Fibroblast of lung (primary cell): Measurements from ENCODE around the gene METTL16. TPM values are rescaled to one million over a fixed set of nuclear protein-coding genes. Genes with fewer than 3 reads are reported as not detected.
"Not testable (repeated sequence)": the region's sequence is repeated elsewhere in the genome, so short reads cannot be mapped to it uniquely, and the experiment has no call there.

Experiments used
- DNase-seq, 2 donors: peaks; one replicate each; pipeline versions ENCODE4 v3.0.0 to v3.0.0-alpha.2; 2010; ENCODE audit warnings: low read depth in 2 of 2
- H2AFZ ChIP-seq: 2 replicates; pipeline ENCODE4 v1.5.1; 2012; ENCODE audit warnings: low read length, control low read depth, inconsistent platforms
- H3K27ac ChIP-seq: 2 replicates; pipeline ENCODE4 v1.5.1; 2011; ENCODE audit warnings: low read length, control low read depth; ENCODE audit not compliant: insufficient read depth
- H3K27me3 ChIP-seq: 2 replicates; pipeline ENCODE4 v1.5.1; 2011; ENCODE audit warnings: mild to moderate bottlenecking, low read length; ENCODE audit not compliant: control insufficient read depth, insufficient read depth
- H3K36me3 ChIP-seq: 2 replicates; pipeline ENCODE4 v1.5.1; 2011; ENCODE audit warnings: low read length; ENCODE audit not compliant: control insufficient read depth, insufficient read depth
- H3K4me1 ChIP-seq: 2 replicates; pipeline ENCODE4 v1.5.1; 2011; ENCODE audit warnings: low read length; ENCODE audit not compliant: control insufficient read depth, insufficient read depth; ENCODE audit errors: extremely low read depth
- H3K4me2 ChIP-seq: 2 replicates; pipeline ENCODE4 v1.5.1; 2011; ENCODE audit warnings: low read length, control low read depth; ENCODE audit not compliant: insufficient read depth; ENCODE audit errors: extremely low read depth
- H3K4me3 ChIP-seq, 4 experiments: fragments of 200-600 bp in 1 of 4; sonication (generic) in 1 of 4; replicated peaks in 1 of 4; 2 replicates each; pipeline ENCODE4 v1.5.1; 2011 to 2016; ENCODE audit warnings: low read length in 4 of 4, low read depth in 3 of 4, mild to moderate bottlenecking in 3 of 4, control low read depth in 2 of 4, inconsistent platforms in 1 of 4, mixed read lengths in 1 of 4; ENCODE audit not compliant: insufficient read depth in 1 of 4; ENCODE audit errors: control extremely low read depth in 1 of 4
- H3K79me2 ChIP-seq: 2 replicates; pipeline ENCODE4 v1.5.1; 2012; ENCODE audit warnings: mild to moderate bottlenecking, low read length, inconsistent platforms; ENCODE audit not compliant: control insufficient read depth, insufficient read depth
- H3K9ac ChIP-seq: 2 replicates; pipeline ENCODE4 v1.5.1; 2011; ENCODE audit warnings: mild to moderate bottlenecking, low read length, control low read depth; ENCODE audit not compliant: insufficient read depth
- H3K9me3 ChIP-seq: 2 replicates; pipeline ENCODE4 v1.5.1; 2012; ENCODE audit warnings: low read depth, low read length; ENCODE audit not compliant: control insufficient read depth, insufficient read depth
- H4K20me1 ChIP-seq: 2 replicates; pipeline ENCODE4 v1.5.1; 2011; ENCODE audit warnings: low read length; ENCODE audit not compliant: control insufficient read depth, insufficient read depth; ENCODE audit errors: extremely low read depth
- CTCF ChIP-seq, 2 donors: IDR thresholded peaks in 1 of 2; conservative IDR thresholded peaks in 1 of 2; 1 replicate in 1 of 2; 2 replicates in 1 of 2; pipeline ENCODE4 v1.5.1; 2011 to 2012; ENCODE audit warnings: low read length in 2 of 2, control low read depth in 1 of 2, inconsistent platforms in 1 of 2, low read depth in 1 of 2, mild to moderate bottlenecking in 1 of 2
- EZH2 ChIP-seq: IDR thresholded peaks from 2 replicates; pipeline ENCODE4 v1.5.1; 2012; ENCODE audit warnings: low read length, control low read depth, mild to moderate bottlenecking; ENCODE audit errors: missing control alignments
- polyA plus RNA-seq, 2 donors: library from polyadenylated mRNA; depleted of rRNA in 1 of 2; stranded (reverse) in 1 of 2; unstranded in 1 of 2; fragments of >200 nt; gene quantifications; 2 replicates each; pipeline ENCODE4 v1.2.1, GENCODE V29; 2011 to 2012; ENCODE audit warnings: missing spikeins in 1 of 2
- total RNA-seq: library from RNA; depleted of rRNA; stranded (reverse); fragments of >200 nt; gene quantifications from 2 replicates; pipeline ENCODE4 v1.2.1, GENCODE V29; 2014

METTL16 gene
- total and polyA plus RNA-seq, 2 donors (not counting 1 experiment from before 2014, with no cell fraction given) = 12.2 to 13.4 TPM

DNA sequence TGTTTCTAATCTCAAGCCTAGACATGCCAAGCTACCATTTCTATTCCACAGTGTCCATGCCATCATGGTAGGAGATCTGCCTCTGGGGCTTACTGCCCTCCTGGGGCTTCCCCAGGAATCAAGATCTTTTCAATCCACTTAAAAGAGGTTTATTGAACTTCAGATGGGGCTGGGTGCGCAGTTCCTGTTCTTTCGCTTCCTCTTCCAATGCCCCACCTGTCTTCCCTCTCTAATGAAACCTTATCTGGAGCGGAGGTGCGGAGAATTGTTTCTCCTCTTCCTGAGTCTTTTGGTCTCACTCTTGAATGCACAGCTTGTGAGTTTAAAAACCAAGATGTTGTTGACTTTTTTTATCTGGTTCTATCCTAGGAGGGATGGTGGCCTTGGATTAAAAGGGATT is 30.4 kb upstream of the METTL16 start:
- no peaks in the 10 kb centered on the region for H4K20me1 ChIP-seq
- no peaks in the 10 kb centered on the region for H3K4me1 ChIP-seq
- no peak for DNase-seq
- H3K9ac ChIP-seq = no peak overlapping the region
- no peaks in the 10 kb centered on the region for H3K9me3 ChIP-seq
- no peak overlapping the region for H3K27ac ChIP-seq
- no peak overlapping the region for H2AFZ ChIP-seq
- no peaks in the 10 kb centered on the region for H3K36me3 ChIP-seq
- H3K79me2 ChIP-seq = no peaks in the 10 kb centered on the region
- TF ChIP-seq EZH2 = no peak
- H3K4me3 ChIP-seq = no peak overlapping the region
- H3K4me2 ChIP-seq = no peak overlapping the region
- H3K27me3 ChIP-seq = no peaks in the 10 kb centered on the region

DNA sequence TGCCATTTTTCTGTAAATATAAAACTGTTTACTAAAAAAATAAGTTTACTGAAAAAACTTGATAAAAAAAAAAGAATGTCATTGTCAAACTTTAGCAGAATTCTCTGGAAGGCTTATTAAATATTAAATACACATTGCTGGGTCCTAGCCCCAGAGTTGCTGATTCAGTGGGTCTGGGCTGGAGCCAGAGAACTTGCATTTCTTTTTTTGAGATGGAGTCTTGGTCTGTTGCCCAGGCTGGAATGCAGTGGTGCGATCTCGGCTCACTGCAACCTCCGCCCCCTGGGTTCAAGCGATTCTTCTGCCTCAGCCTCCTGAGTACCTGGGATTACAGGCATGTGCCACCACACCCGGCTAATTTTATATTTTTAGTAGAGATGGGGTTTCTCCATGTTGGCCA is 25.9 kb upstream of the METTL16 start:
- not testable (repeated sequence) for H3K4me1 ChIP-seq, H4K20me1 ChIP-seq, H3K36me3 ChIP-seq, H3K79me2 ChIP-seq, H3K9me3 ChIP-seq, H3K27ac ChIP-seq, H3K9ac ChIP-seq, H3K4me2 ChIP-seq, H3K27me3 ChIP-seq, H3K4me3 ChIP-seq, H2AFZ ChIP-seq
- peak; percentile 6 to 41 for DNase-seq

DNA sequence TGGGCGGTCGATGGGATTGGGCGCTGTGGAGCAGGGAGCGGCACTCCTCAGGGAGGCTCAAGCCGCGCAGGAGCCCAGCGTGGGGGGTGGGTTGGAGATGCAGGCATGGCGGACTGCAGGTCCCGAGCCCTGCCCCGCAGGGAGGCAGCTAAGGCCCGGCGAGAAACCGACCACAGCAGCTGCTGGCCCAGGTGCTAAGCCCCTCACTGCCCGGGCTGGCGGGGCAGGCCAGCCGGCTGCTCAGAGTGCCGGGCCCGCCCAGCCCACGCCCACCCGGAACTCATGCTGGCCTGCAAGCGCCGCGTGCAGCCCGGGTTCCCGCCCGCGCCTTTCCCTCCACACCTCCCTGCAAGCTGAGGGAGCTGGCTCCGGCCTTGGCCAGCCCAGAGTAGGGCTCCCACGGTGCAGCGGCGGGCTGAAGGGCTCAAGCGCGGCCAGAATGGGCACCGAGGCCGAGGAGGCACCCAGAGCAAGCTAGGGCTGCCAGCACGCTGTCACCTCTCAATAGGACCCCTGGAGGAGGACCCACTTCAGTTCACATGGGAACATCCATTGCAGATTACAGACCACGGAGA is 20.5 kb upstream of the METTL16 start:
- H3K4me3 ChIP-seq = no peak overlapping the region

DNA sequence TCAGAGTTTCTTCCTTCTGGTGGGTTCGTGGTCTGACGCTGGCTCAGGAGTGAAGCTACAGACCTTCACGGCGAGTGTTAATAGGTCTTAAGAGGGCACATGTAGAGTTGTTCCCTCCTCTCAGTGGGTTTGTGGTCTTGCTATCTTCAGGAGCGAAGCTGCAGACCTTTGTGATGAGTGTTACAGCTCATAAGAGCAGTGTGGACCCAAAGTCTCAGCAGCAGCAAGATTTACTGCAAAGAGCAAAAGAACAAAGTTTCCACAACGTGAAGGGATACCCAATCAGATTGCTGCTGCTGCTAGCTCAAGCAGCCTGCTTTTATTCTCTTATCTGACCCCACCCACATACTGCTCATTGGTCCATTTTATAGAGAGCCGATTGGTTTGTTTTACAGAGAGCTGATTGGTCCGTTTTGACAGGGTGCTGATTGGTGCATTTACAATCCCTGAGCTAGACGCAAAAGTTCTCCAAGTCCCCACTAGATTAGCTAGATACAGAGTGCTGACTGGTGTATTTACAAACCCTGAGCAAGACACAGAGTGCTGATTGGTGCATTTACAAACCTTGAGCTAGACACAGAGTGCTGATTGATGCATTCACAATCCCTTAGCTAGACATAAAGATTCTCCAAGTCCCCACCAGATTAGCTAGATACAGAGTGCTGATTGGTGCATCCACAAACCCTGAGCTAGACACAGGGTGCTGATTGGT is 19.7 kb upstream of the METTL16 start:
- H3K27me3 ChIP-seq, H2AFZ ChIP-seq, H3K36me3 ChIP-seq, H3K9ac ChIP-seq, H3K9me3 ChIP-seq, H3K4me2 ChIP-seq, H3K79me2 ChIP-seq, H4K20me1 ChIP-seq, H3K4me3 ChIP-seq, H3K27ac ChIP-seq, DNase-seq, H3K4me1 ChIP-seq: not testable (repeated sequence)

More for the DNA sequence above, 20.5 kb upstream of the METTL16 start:
- no peaks in the 10 kb centered on the region for H3K79me2 ChIP-seq
- H3K27ac ChIP-seq = no peak overlapping the region
- no peaks in the 10 kb centered on the region for H4K20me1 ChIP-seq
- no peaks in the 10 kb centered on the region for H3K27me3 ChIP-seq
- no peak for DNase-seq
- no peak overlapping the region for H3K4me2 ChIP-seq
- no peak for TF ChIP-seq EZH2
- no peak for TF ChIP-seq CTCF (conservative IDR thresholded peaks at IDR 0.05 in 1 of 2, IDR thresholded peaks at IDR 0.05 in 1 of 2; ENCODE audit: low read depth in 1 of 2, low read length in 2 of 2)
- H3K4me1 ChIP-seq = no peaks in the 10 kb centered on the region
- no peaks in the 10 kb centered on the region for H3K9me3 ChIP-seq
- no peaks in the 10 kb centered on the region for H3K36me3 ChIP-seq
- H2AFZ ChIP-seq = no peak overlapping the region
- H3K9ac ChIP-seq = no peak overlapping the region

DNA sequence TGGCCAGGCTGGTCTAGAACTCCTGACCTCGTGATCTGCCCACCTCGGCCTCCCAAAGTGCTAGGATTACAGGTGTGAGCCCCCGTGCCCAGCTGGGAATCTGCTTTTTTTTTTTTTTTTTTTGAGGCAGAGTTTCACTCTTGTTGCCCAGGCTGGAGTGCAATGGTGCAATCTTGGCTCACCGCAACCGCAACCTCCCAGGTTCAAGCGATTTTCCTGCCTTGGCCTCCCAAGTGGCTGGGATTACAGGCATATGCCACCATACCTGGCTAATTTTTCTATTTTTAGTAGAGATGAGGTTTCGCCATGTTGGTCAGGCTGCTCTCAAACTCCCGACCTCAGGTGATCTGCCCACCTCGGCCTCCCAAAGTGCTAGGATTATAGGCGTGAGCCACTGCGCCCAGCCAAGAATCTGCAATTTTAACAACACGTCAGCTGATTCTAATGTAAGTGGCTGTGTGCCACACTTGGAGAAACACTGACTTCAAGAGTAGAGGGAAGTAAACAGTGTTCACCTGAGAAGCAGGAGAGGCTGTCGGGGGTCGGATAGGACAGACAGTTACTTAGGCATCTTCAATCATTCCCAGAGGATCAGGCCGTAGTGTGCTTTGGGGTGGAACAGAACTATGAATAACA is 10.2 kb upstream of the METTL16 start:
- H3K4me2 ChIP-seq, H3K9me3 ChIP-seq, H3K27me3 ChIP-seq, H2AFZ ChIP-seq, H3K9ac ChIP-seq, H3K79me2 ChIP-seq, H3K4me1 ChIP-seq, H3K27ac ChIP-seq, H3K36me3 ChIP-seq, DNase-seq, H3K4me3 ChIP-seq, H4K20me1 ChIP-seq: not testable (repeated sequence)
